ENCODE data around the gene EARS2.
A peak's percentile ranks its signal among the peaks of the same experiment; 100 is the strongest.
"Not testable (repeated sequence)": the region's sequence is repeated elsewhere in the genome, so short reads cannot be mapped to it uniquely, and the experiment has no call there.

The EARS2 gene

GRCh38 chr16:23556881-23557778 is at the start of gene EARS2, which contains the start of gene UBFD1:
Gene EARS2 (minus strand): TSS chr16:23557350. CDS start chr16:23557343, 7 bp downstream.
Gene UBFD1 (plus strand): TSS chr16:23557727. CDS start chr16:23557743, 16 bp downstream.
- DNase-seq: peak; percentile 97

GRCh38 chr16:23597003-23597756 is 40.0 kb upstream of the EARS2 start:
- no peak for DNase-seq

- peak; percentile 86 for DNase-seq
Measured at GRCh38 chr16:23595951-23596720, 39.0 kb upstream of the EARS2 start, which contains the start of gene NDUFAB1. Gene NDUFAB1 (minus strand): TSS chr16:23596316. CDS start chr16:23596290, 26 bp downstream.

GRCh38 chr16:23595246-23595950 is 38.2 kb upstream of the EARS2 start:
- no peak for DNase-seq

DNA sequence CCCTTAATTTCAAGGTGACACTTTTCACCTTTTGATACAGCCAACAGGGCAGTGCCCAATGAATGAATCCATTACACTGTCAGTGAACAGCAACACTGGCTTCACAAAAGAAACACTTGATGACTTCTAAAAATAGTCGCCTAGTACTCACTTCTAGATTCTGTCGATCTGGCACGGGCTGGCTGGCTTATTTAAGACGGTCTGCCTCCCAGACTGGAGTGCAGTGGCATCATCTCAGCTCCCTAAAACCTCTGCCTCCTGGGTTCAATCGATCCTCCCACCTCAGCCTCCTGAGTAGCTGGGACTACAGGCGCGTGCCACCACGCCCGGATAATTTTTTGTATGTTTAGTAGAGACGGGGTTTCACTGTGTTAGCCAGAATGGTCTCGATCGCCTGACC is 37.0 kb upstream of the EARS2 start:
- DNase-seq: no peak

DNA sequence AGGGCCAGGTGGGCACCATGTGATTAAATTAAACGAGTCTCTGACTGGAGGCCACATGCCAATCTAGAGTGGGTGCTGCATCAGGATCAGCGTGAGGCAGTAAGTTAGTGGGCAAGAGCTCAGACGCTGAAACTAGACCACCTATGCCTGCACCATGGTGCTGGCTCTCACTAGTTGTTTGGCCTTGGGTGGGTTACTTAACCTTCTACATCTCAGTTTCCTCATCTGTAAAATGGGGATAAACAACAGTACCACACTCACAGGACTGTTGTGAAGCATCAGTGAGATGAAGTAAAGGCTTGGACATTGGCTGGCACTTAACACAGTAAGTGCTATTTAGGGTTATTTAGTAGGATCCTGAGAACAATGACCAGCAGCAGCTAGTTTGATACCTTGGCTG is 33.0 kb upstream of the EARS2 start:
- no peak for DNase-seq

DNA sequence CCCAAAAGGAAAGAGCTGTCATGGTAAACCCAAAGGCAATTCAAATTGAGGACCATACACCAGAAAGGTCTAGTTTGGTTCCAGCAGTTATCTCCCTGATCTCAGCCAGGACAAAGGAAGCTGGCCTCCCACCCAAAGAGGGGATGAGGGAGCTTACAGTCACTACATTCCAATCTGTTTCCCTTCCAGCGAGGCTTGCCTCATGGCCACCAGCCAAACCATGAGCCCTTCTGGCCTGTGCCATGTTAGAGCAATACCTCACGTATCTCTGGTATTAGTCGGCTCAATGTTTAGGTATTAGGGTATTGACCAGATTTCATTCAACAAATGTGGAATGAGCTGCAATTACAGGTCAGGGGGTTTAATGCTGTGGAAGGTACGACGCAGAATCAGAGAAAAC is 30.6 kb upstream of the EARS2 start:
- no peak for DNase-seq

GRCh38 chr16:23584186-23585076 is 27.3 kb upstream of the EARS2 start:
- DNase-seq: no peak

GRCh38 chr16:23583271-23583670 is 26.1 kb upstream of the EARS2 start:
- not testable (repeated sequence) for DNase-seq

DNA sequence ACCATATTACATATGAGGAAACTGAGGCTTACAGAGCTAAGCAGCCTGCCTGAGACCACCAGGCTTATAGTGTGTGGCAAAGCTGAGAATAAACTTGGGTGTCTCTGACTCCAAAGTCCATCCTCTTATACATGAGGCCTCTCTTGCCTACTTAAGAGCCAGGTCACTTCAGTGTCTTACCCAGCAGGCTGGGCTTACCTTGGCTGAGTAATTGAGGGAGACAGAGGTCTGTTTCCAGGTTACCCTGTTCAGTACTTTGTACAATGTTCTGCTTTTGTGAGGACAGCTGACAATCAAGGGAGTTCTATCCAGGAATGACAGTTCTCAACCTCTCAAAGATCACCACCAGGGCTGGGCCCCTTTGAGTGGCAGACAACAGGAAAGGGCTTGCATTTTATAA is 24.6 kb upstream of the EARS2 start:
- DNase-seq: no peak

DNA sequence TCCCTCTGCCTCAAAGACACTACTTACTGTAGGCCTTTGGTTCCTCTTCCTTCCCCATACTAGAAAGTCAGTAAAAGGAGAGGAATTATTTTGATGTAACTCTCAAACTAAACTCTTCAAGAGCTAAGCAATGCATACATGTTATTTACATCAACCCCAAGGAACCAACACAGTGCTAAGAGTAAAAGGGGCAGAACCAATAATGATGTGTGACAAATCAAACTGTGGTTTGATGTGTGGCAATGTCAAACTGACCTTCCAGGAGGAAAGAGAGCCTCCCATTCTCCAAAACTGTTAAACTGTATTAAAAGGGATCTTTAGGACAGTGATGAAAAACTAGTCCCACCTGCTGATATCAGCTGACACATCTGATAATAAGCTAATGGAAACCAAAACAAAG is 23.2 kb upstream of the EARS2 start:
- DNase-seq: no peak

GRCh38 chr16:23579371-23579770 is 22.2 kb upstream of the EARS2 start:
- no peak for DNase-seq

GRCh38 chr16:23578101-23578830 is 21.1 kb upstream of the EARS2 start:
- DNase-seq: no peak

- no peak for DNase-seq
Measured at GRCh38 chr16:23577493-23577892, 20.3 kb upstream of the EARS2 start.

- no peak for DNase-seq
Measured at GRCh38 chr16:23575834-23576233, 18.7 kb upstream of the EARS2 start.

GRCh38 chr16:23573817-23574216 is 16.7 kb upstream of the EARS2 start:
- DNase-seq: no peak

DNA sequence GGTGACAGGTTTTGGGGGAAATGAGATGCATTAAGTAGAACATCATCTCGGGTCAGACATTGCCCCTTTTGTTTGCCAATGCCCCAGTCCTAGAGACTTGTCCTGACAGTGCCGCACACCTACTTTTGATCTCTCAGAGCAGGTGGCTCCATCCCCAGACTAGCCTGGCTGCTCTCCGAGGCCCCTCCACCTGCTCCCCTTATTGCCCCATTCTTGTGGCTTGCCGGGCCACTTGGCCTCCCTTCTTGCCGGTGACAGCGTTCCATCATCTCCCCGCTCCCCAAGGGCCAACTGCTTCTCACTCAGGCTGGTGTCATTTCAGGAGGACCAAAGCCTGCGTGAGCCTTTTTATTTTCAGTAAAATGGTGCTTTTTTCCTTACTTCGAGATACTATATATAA is 15.2 kb upstream of the EARS2 start:
- no peak for DNase-seq

GRCh38 chr16:23571895-23572294 is 14.7 kb upstream of the EARS2 start:
- DNase-seq: no peak

GRCh38 chr16:23570992-23571632 is 14.0 kb upstream of the EARS2 start:
- DNase-seq: no peak

- no peak for DNase-seq
Measured at GRCh38 chr16:23567602-23568001, 10.5 kb upstream of the EARS2 start.
